Measurements from ENCODE around the gene SPOP.
"Not testable (repeated sequence)": the region's sequence is repeated elsewhere in the genome, so short reads cannot be mapped to it uniquely, and the experiment has no call there.

SPOP gene

GRCh38 chr17:49552070-49552751 is 125.7 kb downstream of the SPOP start:
- no peak for TF ChIP-seq CTCF (IDR thresholded peaks at IDR 0.05; ENCODE audit: borderline replicate concordance, insufficient read depth, low read depth, low read length)
- H3K4me3 ChIP-seq (ENCODE audit: low read depth, low read length), result no peak overlapping the region

DNA sequence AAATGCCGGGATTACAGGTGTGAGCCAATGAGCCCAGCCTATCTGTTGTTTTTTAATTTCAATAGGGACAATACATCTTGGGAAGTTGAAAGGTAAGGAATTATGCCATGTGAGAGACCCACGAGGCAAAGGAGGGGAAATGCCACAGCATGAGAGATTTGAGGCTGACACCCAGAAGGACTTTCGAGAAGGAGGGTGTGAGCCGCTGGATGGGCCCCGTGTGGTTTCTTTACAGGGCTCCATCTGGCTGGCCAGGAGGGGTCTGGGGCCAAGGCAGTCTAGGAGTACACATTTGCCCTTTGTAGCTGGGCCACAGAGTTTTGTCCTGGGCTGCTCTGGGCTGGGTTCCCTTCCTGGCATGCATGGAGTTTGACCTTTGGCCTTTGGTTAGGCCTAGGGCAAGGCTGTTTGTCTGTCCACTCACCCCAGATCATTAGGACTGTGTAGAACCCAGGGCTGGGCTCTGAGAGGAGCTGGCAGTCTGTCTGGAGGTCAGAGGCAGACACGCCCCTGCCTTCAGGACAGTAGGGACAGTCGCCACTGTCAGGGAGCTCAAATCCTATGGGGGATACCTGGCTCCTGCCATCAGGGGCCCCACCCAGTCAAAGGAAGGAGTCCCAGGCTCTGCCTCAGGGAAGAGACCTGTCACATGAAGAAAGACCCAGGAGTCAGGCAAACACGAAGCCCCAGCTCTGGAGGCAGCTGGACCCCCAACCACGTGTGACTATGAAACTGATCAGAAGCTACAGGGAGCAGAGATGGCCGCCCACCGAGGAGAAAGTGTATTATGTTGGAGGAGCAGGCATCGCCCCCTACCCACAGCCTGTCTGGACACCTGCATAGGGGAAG is 126.5 kb downstream of the SPOP start:
- no peak for TF ChIP-seq CTCF (IDR thresholded peaks at IDR 0.05; ENCODE audit: borderline replicate concordance, insufficient read depth, low read depth, low read length)

GRCh38 chr17:49550764-49551163 is 127.1 kb downstream of the SPOP start:
- H3K4me3 ChIP-seq (ENCODE audit: low read depth, low read length), result not testable (repeated sequence)

More for the DNA sequence above, 126.5 kb downstream of the SPOP start:
- no peak overlapping the region for H3K4me3 ChIP-seq (ENCODE audit: low read depth, low read length)

GRCh38 chr17:49549691-49550678 is 127.9 kb downstream of the SPOP start:
- TF ChIP-seq CTCF (IDR thresholded peaks at IDR 0.05; ENCODE audit: borderline replicate concordance, insufficient read depth, low read depth, low read length), result no peak

GRCh38 chr17:49549311-49549605 is 128.6 kb downstream of the SPOP start:
- no peak overlapping the region for H3K4me3 ChIP-seq (ENCODE audit: low read depth, low read length)
- TF ChIP-seq CTCF (IDR thresholded peaks at IDR 0.05; ENCODE audit: borderline replicate concordance, insufficient read depth, low read depth, low read length), result no peak

More at GRCh38 chr17:49549691-49550678, 127.9 kb downstream of the SPOP start:
- no peak overlapping the region for H3K4me3 ChIP-seq (ENCODE audit: low read depth, low read length)

Data from GM12875 (cell line).